Thymus (tissue), 11 donors: ENCODE measurements around the gene SMIM41. TPM values are rescaled to one million over a fixed set of nuclear protein-coding genes. Genes with fewer than 3 reads are reported as not detected.
A peak's percentile ranks its signal among the peaks of the same experiment; 100 is the strongest.
"Not testable (repeated sequence)": the region's sequence is repeated elsewhere in the genome, so short reads cannot be mapped to it uniquely, and the experiment has no call there.

Source experiments
- DNase-seq, 9 donors: peaks; one replicate each; pipeline ENCODE4 v3.0.0-alpha.2; 2013; ENCODE audit warnings: low spot score in 9 of 9, low read depth in 6 of 9, missing footprints in 1 of 9
- H3K27ac ChIP-seq, 2 donors: one replicate each; pipeline ENCODE4 v1.5.1; 2013; ENCODE audit warnings: control low read depth in 1 of 2, low read depth in 1 of 2, low read length in 1 of 2, mild to moderate bottlenecking in 1 of 2, moderate library complexity in 1 of 2
- H3K27me3 ChIP-seq, 2 donors: one replicate each; pipeline ENCODE4 v1.5.1; 2013; ENCODE audit warnings: low read length in 1 of 2; ENCODE audit not compliant: control insufficient read depth in 2 of 2, insufficient read depth in 1 of 2
- H3K36me3 ChIP-seq, 2 donors: one replicate each; pipeline ENCODE4 v1.5.1; 2013; ENCODE audit warnings: low read length in 1 of 2, mild to moderate bottlenecking in 1 of 2, moderate library complexity in 1 of 2; ENCODE audit not compliant: control insufficient read depth in 2 of 2, insufficient read depth in 2 of 2
- H3K4me1 ChIP-seq, 2 donors: one replicate each; pipeline ENCODE4 v1.5.1; 2013; ENCODE audit warnings: low read length in 2 of 2; ENCODE audit not compliant: control insufficient read depth in 2 of 2, insufficient read depth in 2 of 2
- H3K4me3 ChIP-seq, 2 donors: one replicate each; pipeline ENCODE4 v1.5.1; 2013; ENCODE audit warnings: low read length in 2 of 2, control low read depth in 1 of 2, mild to moderate bottlenecking in 1 of 2
- H3K9me3 ChIP-seq, 2 donors: one replicate each; pipeline ENCODE4 v1.5.1; 2013; ENCODE audit warnings: low read length in 1 of 2, mild to moderate bottlenecking in 1 of 2; ENCODE audit not compliant: control insufficient read depth in 2 of 2, insufficient read depth in 1 of 2
- WGBS: extraction: QIAGEN DNeasy Blood & Tissue Kit; methylation state at CpG from one replicate; pipeline ENCODE4 v1.1.7; 2013; 5-methylcytosine and 5-hydroxymethylcytosine counted together
- polyA plus RNA-seq: library from polyadenylated mRNA; stranded (reverse); fragments of 200-250 nt; gene quantifications from one replicate; pipeline ENCODE4 v1.2.3, GENCODE V29; 2013
- total RNA-seq: library from RNA; stranded (reverse); fragments of 120-200 nt; gene quantifications from one replicate; pipeline ENCODE4 v1.2.4, GENCODE V29; 2013
- donor health status: healthy.

The SMIM41 gene
- total and polyA plus RNA-seq, 2 donors = 0.14 to 0.42 TPM

- no peak for DNase-seq
- no peaks in the 10 kb centered on the region for H3K9me3 ChIP-seq
- peaks cover 3 to 8% of the 10 kb centered on the region in 2 donors for H3K4me1 ChIP-seq
- H3K4me3 ChIP-seq = no peak overlapping the region
- no peak overlapping the region for H3K27ac ChIP-seq
- H3K36me3 ChIP-seq = no peaks in the 10 kb centered on the region
- H3K27me3 ChIP-seq = no peaks in the 10 kb centered on the region
- WGBS = 89% methylated on average over 21 of the region's 21 CpGs
These were observed 17.7 kb downstream of the SMIM41 start for GRCh38 chr12:52097045-52097666.

- not testable (repeated sequence) for H3K4me1 ChIP-seq, H3K4me3 ChIP-seq, H3K36me3 ChIP-seq, H3K27ac ChIP-seq, H3K27me3 ChIP-seq, H3K9me3 ChIP-seq, DNase-seq
- WGBS = 75% methylated on average over 10 of the region's 10 CpGs
These were observed 25.1 kb downstream of the SMIM41 start for GRCh38 chr12:52104431-52105089.

- peaks cover 2 to 11% of the 10 kb centered on the region in 2 donors for H3K27me3 ChIP-seq
- H3K27ac ChIP-seq = peak overlapping the region in 1 of 2 donors; percentile 27
- DNase-seq, H3K9me3 ChIP-seq, H3K36me3 ChIP-seq, H3K4me3 ChIP-seq: not testable (repeated sequence)
- H3K4me1 ChIP-seq = peaks cover 5 to 29% of the 10 kb centered on the region in 2 donors
- WGBS = 64% methylated on average over 18 of the region's 18 CpGs
These were observed 37.0 kb downstream of the SMIM41 start for GRCh38 chr12:52116222-52117125.

GRCh38 chr12:52117806-52118475 lies 38.4 kb downstream of the SMIM41 start:
- not testable (repeated sequence) for H3K36me3 ChIP-seq, DNase-seq, H3K9me3 ChIP-seq
- 94% methylated on average over 20 of the region's 20 CpGs for WGBS
- Histone ChIP-seq H3K4me1 (peaks cover 5 to 35% of the 10 kb centered on the region in 2 donors), H3K27me3 (peaks cover 2 to 15% of the 10 kb centered on the region in 2 donors), H3K27ac (peak overlapping the region; percentile 10 to 52), H3K4me3 (peak overlapping the region in 1 of 2 donors; percentile 5)

GRCh38 chr12:52119398-52120254 lies 40.1 kb downstream of the SMIM41 start:
- Histone ChIP-seq H3K4me1 (peaks cover 5 to 40% of the 10 kb centered on the region in 2 donors), H3K27me3 (peaks cover 0 to 15% of the 10 kb centered on the region in 2 donors), H3K36me3 (no peaks in the 10 kb centered on the region), H3K27ac (no peak overlapping the region), H3K9me3 (peaks cover 0 to 2% of the 10 kb centered on the region in 2 donors), H3K4me3 (no peak overlapping the region)
- peak in 7 of 9 donors; percentile 38 to 74 (median 44) for DNase-seq
- 25% methylated on average over 23 of the region's 23 CpGs for WGBS

- peaks cover 5 to 40% of the 10 kb centered on the region in 2 donors for H3K4me1 ChIP-seq
- no peaks in the 10 kb centered on the region for H3K36me3 ChIP-seq
- H3K4me3 ChIP-seq = no peak overlapping the region
- peaks cover 0 to 23% of the 10 kb centered on the region in 2 donors for H3K27me3 ChIP-seq
- peaks cover 0 to 2% of the 10 kb centered on the region in 2 donors for H3K9me3 ChIP-seq
- whole genome bisulfite sequencing = 78% methylated on average over 19 of the region's 19 CpGs
- no peak for DNase-seq
- peak overlapping the region in 1 of 2 donors; percentile 61 for H3K27ac ChIP-seq
These were observed 41.7 kb downstream of the SMIM41 start for GRCh38 chr12:52120951-52121823.

- H3K27ac ChIP-seq = peak overlapping the region in 1 of 2 donors; percentile 61
- H3K4me3 ChIP-seq = no peak overlapping the region
- 16% methylated on average over 18 of the region's 18 CpGs for WGBS
- H3K4me1 ChIP-seq = peaks cover 5 to 40% of the 10 kb centered on the region in 2 donors
- peaks cover 0 to 31% of the 10 kb centered on the region in 2 donors for H3K27me3 ChIP-seq
- H3K36me3 ChIP-seq = no peaks in the 10 kb centered on the region
- peaks cover 0 to 2% of the 10 kb centered on the region in 2 donors for H3K9me3 ChIP-seq
- DNase-seq = peak in 6 of 9 donors; percentile 47 to 73 (median 56)
These were observed 42.5 kb downstream of the SMIM41 start for GRCh38 chr12:52121824-52122539.
